Spinal cord (tissue), 10 donors: Measurements from ENCODE around the gene TBX15. TPM values are rescaled to one million over a fixed set of nuclear protein-coding genes. Genes with fewer than 3 reads are reported as not detected.
"Not testable (repeated sequence)": the region's sequence is repeated elsewhere in the genome, so short reads cannot be mapped to it uniquely, and the experiment has no call there.

ENCODE experiments used
- DNase-seq, 6 donors: peaks; one replicate each; pipeline versions ENCODE4 v3.0.0 to v3.0.0-alpha.2; 2013 to 2015; ENCODE audit warnings: low spot score in 6 of 6, low read depth in 4 of 6
- H3K27ac ChIP-seq: one replicate; pipeline ENCODE4 v1.5.1; 2013; ENCODE audit warnings: low read depth, low read length, control low read depth
- H3K27me3 ChIP-seq: one replicate; pipeline ENCODE4 v1.6.1; 2013; ENCODE audit warnings: low read length; ENCODE audit not compliant: control insufficient read depth, insufficient read depth
- H3K36me3 ChIP-seq: one replicate; pipeline ENCODE4 v1.6.1; 2013; ENCODE audit warnings: low read length; ENCODE audit not compliant: control insufficient read depth, insufficient read depth
- H3K4me1 ChIP-seq: one replicate; pipeline ENCODE4 v1.6.1; 2013; ENCODE audit warnings: low read length; ENCODE audit not compliant: control insufficient read depth, insufficient read depth
- H3K4me3 ChIP-seq: one replicate; pipeline ENCODE4 v1.5.1; 2013; ENCODE audit warnings: low read depth, low read length, control low read depth
- H3K9me3 ChIP-seq: one replicate; pipeline ENCODE4 v1.6.1; 2013; ENCODE audit warnings: low read length; ENCODE audit not compliant: control insufficient read depth, insufficient read depth
- WGBS: methylation state at CpG from one replicate; pipeline ENCODE4 v1.1.5; 2013; ENCODE audit warnings: missing lambda C conversion rate; ENCODE audit not compliant: insufficient coverage; 5-methylcytosine and 5-hydroxymethylcytosine counted together
- polyA plus RNA-seq, 2 donors: library from polyadenylated mRNA; unstranded; fragments of 120-200 nt; gene quantifications; one replicate each; pipeline ENCODE4 v1.2.1, GENCODE V29; 2013; ENCODE audit not compliant: insufficient read length in 2 of 2
- total RNA-seq, 2 donors: library from RNA; depleted of rRNA in 1 of 2; stranded (reverse); fragments of 120-200 nt in 1 of 2; fragments of >200 nt in 1 of 2; gene quantifications; one replicate each; pipeline versions ENCODE4 v1.2.3 to v1.2.4, GENCODE V29; 2013 to 2014
- donor health status: healthy.

TBX15 gene
- total and polyA plus RNA-seq, 4 donors, result 0.41 to 30.6 (median 4.9) TPM

- no CpG with 5 or more reads among the region's 2 CpGs for WGBS
- Histone ChIP-seq H3K27ac (no peak overlapping the region), H3K36me3 (no peaks in the 10 kb centered on the region), H3K27me3 (no peaks in the 10 kb centered on the region), H3K4me3 (no peak overlapping the region), H3K4me1 (no peaks in the 10 kb centered on the region), H3K9me3 (no peaks in the 10 kb centered on the region)
- DNase-seq, result no peak
Measured at GRCh38 chr1:118961156-118961555, 27.0 kb downstream of the TBX15 start.

- no peak for DNase-seq
- Histone ChIP-seq H3K27ac (no peak overlapping the region), H3K27me3 (no peaks in the 10 kb centered on the region), H3K9me3 (no peaks in the 10 kb centered on the region), H3K36me3 (no peaks in the 10 kb centered on the region), H3K4me1 (no peaks in the 10 kb centered on the region), H3K4me3 (no peak overlapping the region)
- WGBS, result 40% methylated on average over 5 of the region's 7 CpGs
Measured at GRCh38 chr1:118960567-118961136, 27.5 kb downstream of the TBX15 start.

GRCh38 chr1:118960026-118960561 lies 28.0 kb downstream of the TBX15 start:
- Histone ChIP-seq H3K27me3 (no peaks in the 10 kb centered on the region), H3K4me1 (no peaks in the 10 kb centered on the region), H3K27ac (no peak overlapping the region), H3K36me3 (no peaks in the 10 kb centered on the region), H3K9me3 (no peaks in the 10 kb centered on the region), H3K4me3 (no peak overlapping the region)
- DNase-seq, result no peak
- 59% methylated on average over 7 of the region's 7 CpGs for WGBS

- no peak overlapping the region for H3K4me3 ChIP-seq
- no peaks in the 10 kb centered on the region for H3K4me1 ChIP-seq
- no peaks in the 10 kb centered on the region for H3K27me3 ChIP-seq
- peak in 1 of 6 donors; percentile 15 for DNase-seq
- no peaks in the 10 kb centered on the region for H3K36me3 ChIP-seq
- no CpG with 5 or more reads among the region's 1 CpG for WGBS
- no peak overlapping the region for H3K27ac ChIP-seq
- no peaks in the 10 kb centered on the region for H3K9me3 ChIP-seq
Measured at GRCh38 chr1:118958937-118959631, 29.1 kb downstream of the TBX15 start.

GRCh38 chr1:118958140-118958539 lies 30.0 kb downstream of the TBX15 start:
- DNase-seq, result no peak

GRCh38 chr1:118957579-118957978 lies 30.6 kb downstream of the TBX15 start:
- not testable (repeated sequence) for H3K27me3 ChIP-seq, H3K4me1 ChIP-seq, H3K27ac ChIP-seq, H3K36me3 ChIP-seq, DNase-seq, H3K4me3 ChIP-seq, H3K9me3 ChIP-seq
- WGBS, result no CpG with 5 or more reads among the region's 7 CpGs

More at GRCh38 chr1:118958140-118958539, 30.0 kb downstream of the TBX15 start:
- Histone ChIP-seq H3K9me3 (no peaks in the 10 kb centered on the region), H3K27ac (no peak overlapping the region), H3K27me3 (no peaks in the 10 kb centered on the region), H3K4me3 (no peak overlapping the region), H3K36me3 (no peaks in the 10 kb centered on the region), H3K4me1 (no peaks in the 10 kb centered on the region)
- no CpG with 5 or more reads among the region's 3 CpGs for WGBS

- H3K36me3 ChIP-seq, result no peaks in the 10 kb centered on the region
- H3K27ac ChIP-seq, result no peak overlapping the region
- no peak for DNase-seq
- no peaks in the 10 kb centered on the region for H3K9me3 ChIP-seq
- H3K4me3 ChIP-seq, result no peak overlapping the region
- WGBS, result 100% methylated on average over 2 of the region's 3 CpGs
- no peaks in the 10 kb centered on the region for H3K27me3 ChIP-seq
- H3K4me1 ChIP-seq, result no peaks in the 10 kb centered on the region
Measured at GRCh38 chr1:118954301-118954905, 33.7 kb downstream of the TBX15 start.

- no CpG with 5 or more reads among the region's 2 CpGs for WGBS
- Histone ChIP-seq H3K27ac (no peak overlapping the region), H3K27me3 (no peaks in the 10 kb centered on the region), H3K4me3 (no peak overlapping the region), H3K4me1 (no peaks in the 10 kb centered on the region), H3K36me3 (no peaks in the 10 kb centered on the region), H3K9me3 (no peaks in the 10 kb centered on the region)
- no peak for DNase-seq
Measured at GRCh38 chr1:118951270-118951936, 36.7 kb downstream of the TBX15 start.

GRCh38 chr1:118949315-118949714 lies 38.8 kb downstream of the TBX15 start:
- H3K9me3 ChIP-seq, result no peaks in the 10 kb centered on the region
- WGBS, result no CpG with 5 or more reads among the region's 2 CpGs

More at GRCh38 chr1:118949315-118949714, 38.8 kb downstream of the TBX15 start:
- Histone ChIP-seq H3K36me3 (no peaks in the 10 kb centered on the region), H3K4me3 (no peak overlapping the region), H3K27ac (no peak overlapping the region), H3K27me3 (no peaks in the 10 kb centered on the region), H3K4me1 (no peaks in the 10 kb centered on the region)
- no peak for DNase-seq
